Measurements from ENCODE around the gene FBN2.

FBN2 gene

GRCh38 chr5:128236334-128236733 is 301.7 kb downstream of the FBN2 start:
- H3K4me3 ChIP-seq (ENCODE audit: control insufficient read depth in 1 of 7, extremely low read depth in 1 of 7, insufficient read depth in 4 of 7, low read depth in 2 of 7, low read length in 6 of 7): no peak overlapping the region
- H3K36me3 ChIP-seq (ENCODE audit: control insufficient read depth in 4 of 4, insufficient read depth in 4 of 4, low read length in 3 of 4): no peaks in the 10 kb centered on the region
- H3K9me3 ChIP-seq (ENCODE audit: control extremely low read depth in 1 of 5, control insufficient read depth in 4 of 5, insufficient read depth in 2 of 5, low read depth in 1 of 5, low read length in 4 of 5): no peaks in the 10 kb centered on the region
- peaks cover 0 to 2% (median 0%) of the 10 kb centered on the region in 5 experiments for H3K27me3 ChIP-seq (replicated peaks in 2 of 5; ENCODE audit: control insufficient read depth in 4 of 5, insufficient read depth in 5 of 5, low read length in 4 of 5)
- 100% methylated on average over 5 of the region's 7 CpGs for WGBS (ENCODE audit: insufficient coverage)
- no peak for DNase-seq
- no peaks in the 10 kb centered on the region for H3K4me1 ChIP-seq (ENCODE audit: control extremely low read depth in 1 of 4, control insufficient read depth in 4 of 4, insufficient read depth in 4 of 4, low read length in 3 of 4)
- CTCF ChIA-PET: interaction anchor here (0.9 kb wide), 1 partner anchor 10 kb away, joined by 3 read pairs; no protein-coding TSS in a partner anchor
- no peak overlapping the region for H3K27ac ChIP-seq (ENCODE audit: insufficient read depth in 1 of 2, low read depth in 1 of 2, low read length in 2 of 2, poor library complexity in 1 of 2, severe bottlenecking in 2 of 2)
- POLR2A ChIA-PET: no interaction called here

DNA sequence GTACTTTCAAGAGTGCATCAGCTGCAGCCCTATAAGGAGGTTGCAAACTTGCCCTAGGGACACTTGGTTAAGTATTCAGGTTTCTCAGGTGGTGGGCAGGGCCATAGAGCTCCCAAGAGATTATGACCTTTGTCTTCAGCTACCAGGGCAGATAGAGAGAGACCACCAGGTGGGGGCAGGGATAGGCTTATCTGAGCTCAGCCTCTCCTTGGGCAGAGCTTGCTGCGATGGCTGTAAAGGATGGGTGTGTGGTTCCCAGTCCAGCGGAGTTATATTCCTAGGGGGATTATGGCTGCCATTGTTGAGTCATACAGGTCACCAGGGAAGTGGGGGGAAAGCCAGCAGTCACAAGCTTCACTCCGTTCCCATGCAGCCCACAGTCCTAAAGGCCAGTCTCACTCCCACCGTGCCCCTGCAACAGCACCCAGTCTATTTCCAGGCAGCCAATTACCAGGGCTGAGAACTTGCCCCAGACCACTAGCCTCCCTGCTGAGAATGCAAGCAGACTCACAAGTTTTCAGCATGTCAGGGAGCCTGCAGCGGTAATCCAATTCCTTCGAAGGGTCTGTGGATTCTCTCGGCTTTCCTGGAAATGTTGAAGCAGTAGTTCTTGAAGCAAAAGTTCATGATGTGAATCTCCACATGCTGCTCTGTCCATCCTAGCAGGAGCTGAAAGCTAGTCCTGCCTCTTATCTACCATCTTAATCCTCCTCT is 303.0 kb downstream of the FBN2 start:
- H3K9me3 ChIP-seq (ENCODE audit: control extremely low read depth in 1 of 5, control insufficient read depth in 4 of 5, insufficient read depth in 2 of 5, low read depth in 1 of 5, low read length in 4 of 5): no peaks in the 10 kb centered on the region
- CTCF ChIA-PET: no interaction called here
- DNase-seq: no peak
- H3K27me3 ChIP-seq (replicated peaks in 2 of 5; ENCODE audit: control insufficient read depth in 4 of 5, insufficient read depth in 5 of 5, low read length in 4 of 5): peaks cover 0 to 2% (median 0%) of the 10 kb centered on the region in 5 experiments
- WGBS (ENCODE audit: insufficient coverage): 100% methylated on average over 7 of the region's 7 CpGs
- no peak overlapping the region for H3K27ac ChIP-seq (ENCODE audit: insufficient read depth in 1 of 2, low read depth in 1 of 2, low read length in 2 of 2, poor library complexity in 1 of 2, severe bottlenecking in 2 of 2)
- no peak overlapping the region for H3K4me3 ChIP-seq (ENCODE audit: control insufficient read depth in 1 of 7, extremely low read depth in 1 of 7, insufficient read depth in 4 of 7, low read depth in 2 of 7, low read length in 6 of 7)
- H3K36me3 ChIP-seq (ENCODE audit: control insufficient read depth in 4 of 4, insufficient read depth in 4 of 4, low read length in 3 of 4): no peaks in the 10 kb centered on the region
- POLR2A ChIA-PET: no interaction called here
- H3K4me1 ChIP-seq (ENCODE audit: control extremely low read depth in 1 of 4, control insufficient read depth in 4 of 4, insufficient read depth in 4 of 4, low read length in 3 of 4): no peaks in the 10 kb centered on the region

GRCh38 chr5:128228521-128228920 is 309.5 kb downstream of the FBN2 start:
- no peak for DNase-seq
- POLR2A ChIA-PET: no interaction called here
- CTCF ChIA-PET: no interaction called here
- Histone ChIP-seq H3K4me1 (ENCODE audit: control extremely low read depth in 1 of 4, control insufficient read depth in 4 of 4, insufficient read depth in 4 of 4, low read length in 3 of 4) (no peaks in the 10 kb centered on the region), H3K9me3 (ENCODE audit: control extremely low read depth in 1 of 5, control insufficient read depth in 4 of 5, insufficient read depth in 2 of 5, low read depth in 1 of 5, low read length in 4 of 5) (no peaks in the 10 kb centered on the region), H3K36me3 (ENCODE audit: control insufficient read depth in 4 of 4, insufficient read depth in 4 of 4, low read length in 3 of 4) (no peaks in the 10 kb centered on the region), H3K27me3 (replicated peaks in 2 of 5; ENCODE audit: control insufficient read depth in 4 of 5, insufficient read depth in 5 of 5, low read length in 4 of 5) (no peaks in the 10 kb centered on the region), H3K4me3 (ENCODE audit: control insufficient read depth in 1 of 7, extremely low read depth in 1 of 7, insufficient read depth in 4 of 7, low read depth in 2 of 7, low read length in 6 of 7) (no peak overlapping the region), H3K27ac (ENCODE audit: insufficient read depth in 1 of 2, low read depth in 1 of 2, low read length in 2 of 2, poor library complexity in 1 of 2, severe bottlenecking in 2 of 2) (no peak overlapping the region)
- 100% methylated on average over 2 of the region's 3 CpGs for WGBS (ENCODE audit: insufficient coverage)

DNA sequence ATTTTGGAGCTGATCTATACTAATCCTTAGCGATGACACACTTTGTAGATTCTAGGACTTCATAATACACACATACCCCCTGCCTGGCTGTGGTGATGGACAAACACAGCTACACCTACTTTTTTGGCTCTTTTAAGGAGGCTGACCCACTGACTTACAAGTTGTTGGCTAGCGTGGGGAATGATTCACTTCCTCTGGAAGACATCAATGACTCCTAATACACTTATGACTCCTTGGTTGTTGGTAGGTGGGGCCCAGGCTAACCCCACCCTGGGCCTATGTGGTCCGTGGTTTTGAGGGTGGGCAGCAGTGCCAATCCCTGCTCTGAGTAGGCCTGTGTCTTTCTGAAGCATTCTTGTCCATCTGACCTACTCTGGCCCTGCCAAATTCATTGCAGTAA is 310.0 kb downstream of the FBN2 start:
- Histone ChIP-seq H3K27me3 (replicated peaks in 2 of 5; ENCODE audit: control insufficient read depth in 4 of 5, insufficient read depth in 5 of 5, low read length in 4 of 5) (no peaks in the 10 kb centered on the region), H3K4me1 (ENCODE audit: control extremely low read depth in 1 of 4, control insufficient read depth in 4 of 4, insufficient read depth in 4 of 4, low read length in 3 of 4) (no peaks in the 10 kb centered on the region), H3K36me3 (ENCODE audit: control insufficient read depth in 4 of 4, insufficient read depth in 4 of 4, low read length in 3 of 4) (no peaks in the 10 kb centered on the region), H3K9me3 (ENCODE audit: control extremely low read depth in 1 of 5, control insufficient read depth in 4 of 5, insufficient read depth in 2 of 5, low read depth in 1 of 5, low read length in 4 of 5) (no peaks in the 10 kb centered on the region), H3K4me3 (ENCODE audit: control insufficient read depth in 1 of 7, extremely low read depth in 1 of 7, insufficient read depth in 4 of 7, low read depth in 2 of 7, low read length in 6 of 7) (no peak overlapping the region), H3K27ac (ENCODE audit: insufficient read depth in 1 of 2, low read depth in 1 of 2, low read length in 2 of 2, poor library complexity in 1 of 2, severe bottlenecking in 2 of 2) (no peak overlapping the region)
- CTCF ChIA-PET: interaction anchor here (1.5 kb wide), 1 partner anchor 16 kb away, joined by 5 read pairs; no protein-coding TSS in a partner anchor
- POLR2A ChIA-PET: no interaction called here
- no peak for DNase-seq
- WGBS (ENCODE audit: insufficient coverage): 89% methylated on average over 1 of the region's 3 CpGs

DNA sequence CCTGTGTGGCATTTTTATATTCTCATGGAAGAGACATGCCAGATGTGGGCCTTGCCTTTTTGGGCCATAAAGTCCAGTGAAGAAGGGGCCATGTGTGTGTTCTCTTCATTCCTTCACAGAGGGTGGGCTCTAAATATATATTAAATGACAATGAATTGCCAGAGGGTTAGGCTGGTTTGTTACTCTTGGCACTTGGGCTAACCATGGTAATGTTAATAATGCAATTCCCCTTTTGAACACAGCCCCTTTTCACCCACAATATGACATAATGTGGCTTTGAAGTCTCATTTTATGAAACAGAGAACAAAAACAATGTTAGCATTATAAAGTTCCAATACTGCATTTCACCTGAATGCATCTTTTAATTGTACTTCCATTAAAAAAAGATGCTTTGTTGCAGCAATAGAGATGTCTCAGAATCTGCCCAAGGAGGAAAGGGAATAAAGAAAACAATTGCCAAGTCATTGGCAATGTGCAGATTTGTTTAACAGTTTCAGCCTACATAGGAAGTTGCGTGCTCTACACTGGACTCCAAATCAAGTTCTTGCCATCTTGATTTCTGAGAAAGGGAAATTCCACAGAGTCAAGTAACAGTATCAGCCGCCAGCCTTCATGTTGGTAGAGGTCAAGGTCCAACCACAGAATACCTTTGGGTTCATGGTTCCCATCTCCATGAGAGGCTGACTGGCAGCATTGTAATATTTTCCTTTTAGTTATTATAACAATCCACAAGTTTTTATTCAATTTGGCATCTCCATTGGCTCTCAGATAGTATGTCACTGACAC is 312.6 kb downstream of the FBN2 start:
- ChIA-PET CTCF (interaction anchor here (0.8 kb wide), 1 partner anchor 11 kb away, joined by 3 read pairs; no protein-coding TSS in a partner anchor), POLR2A (no interaction called here)
- no peak for DNase-seq
- Histone ChIP-seq H3K27me3 (replicated peaks in 2 of 5; ENCODE audit: control insufficient read depth in 4 of 5, insufficient read depth in 5 of 5, low read length in 4 of 5) (no peaks in the 10 kb centered on the region), H3K4me3 (ENCODE audit: control insufficient read depth in 1 of 7, extremely low read depth in 1 of 7, insufficient read depth in 4 of 7, low read depth in 2 of 7, low read length in 6 of 7) (no peak overlapping the region), H3K36me3 (ENCODE audit: control insufficient read depth in 4 of 4, insufficient read depth in 4 of 4, low read length in 3 of 4) (no peaks in the 10 kb centered on the region), H3K27ac (ENCODE audit: insufficient read depth in 1 of 2, low read depth in 1 of 2, low read length in 2 of 2, poor library complexity in 1 of 2, severe bottlenecking in 2 of 2) (no peak overlapping the region), H3K9me3 (ENCODE audit: control extremely low read depth in 1 of 5, control insufficient read depth in 4 of 5, insufficient read depth in 2 of 5, low read depth in 1 of 5, low read length in 4 of 5) (no peaks in the 10 kb centered on the region), H3K4me1 (ENCODE audit: control extremely low read depth in 1 of 4, control insufficient read depth in 4 of 4, insufficient read depth in 4 of 4, low read length in 3 of 4) (no peaks in the 10 kb centered on the region)
- WGBS (ENCODE audit: insufficient coverage): 95% methylated on average over 2 of the region's 2 CpGs

- Histone ChIP-seq H3K9me3 (ENCODE audit: control extremely low read depth in 1 of 5, control insufficient read depth in 4 of 5, insufficient read depth in 2 of 5, low read depth in 1 of 5, low read length in 4 of 5) (no peaks in the 10 kb centered on the region), H3K4me1 (ENCODE audit: control extremely low read depth in 1 of 4, control insufficient read depth in 4 of 4, insufficient read depth in 4 of 4, low read length in 3 of 4) (no peaks in the 10 kb centered on the region), H3K4me3 (ENCODE audit: control insufficient read depth in 1 of 7, extremely low read depth in 1 of 7, insufficient read depth in 4 of 7, low read depth in 2 of 7, low read length in 6 of 7) (no peak overlapping the region), H3K36me3 (ENCODE audit: control insufficient read depth in 4 of 4, insufficient read depth in 4 of 4, low read length in 3 of 4) (no peaks in the 10 kb centered on the region), H3K27me3 (replicated peaks in 2 of 5; ENCODE audit: control insufficient read depth in 4 of 5, insufficient read depth in 5 of 5, low read length in 4 of 5) (no peaks in the 10 kb centered on the region), H3K27ac (ENCODE audit: insufficient read depth in 1 of 2, low read depth in 1 of 2, low read length in 2 of 2, poor library complexity in 1 of 2, severe bottlenecking in 2 of 2) (no peak overlapping the region)
- ChIA-PET POLR2A (no interaction called here), CTCF (no interaction called here)
- no peak for DNase-seq
- no CpG with 5 or more reads among the region's 1 CpG for WGBS (ENCODE audit: insufficient coverage)
Observed at GRCh38 chr5:128224336-128224735, 313.7 kb downstream of the FBN2 start.

DNA sequence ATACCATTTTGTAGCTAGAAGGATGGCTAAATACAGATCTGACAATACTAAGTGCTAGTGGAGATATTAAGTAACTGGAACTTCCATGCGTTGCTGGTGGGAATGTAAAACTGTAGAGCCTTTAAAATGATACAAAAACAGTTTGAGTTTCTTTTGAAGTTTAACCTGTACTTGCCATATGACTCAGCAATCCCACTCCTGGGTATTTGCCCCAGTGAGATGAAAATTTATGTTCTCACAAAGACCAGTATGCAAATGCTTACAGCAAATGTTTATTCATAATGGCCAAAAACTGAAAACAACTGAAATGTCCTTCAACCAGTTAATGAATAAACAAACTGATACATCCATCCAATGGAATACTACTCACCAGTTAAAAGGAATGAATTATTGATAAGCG is 317.2 kb downstream of the FBN2 start:
- WGBS (ENCODE audit: insufficient coverage): 100% methylated on average over 1 of the region's 2 CpGs
- H3K9me3 ChIP-seq (ENCODE audit: control extremely low read depth in 1 of 5, control insufficient read depth in 4 of 5, insufficient read depth in 2 of 5, low read depth in 1 of 5, low read length in 4 of 5): no peaks in the 10 kb centered on the region
- POLR2A ChIA-PET: no interaction called here
- no peaks in the 10 kb centered on the region for H3K4me1 ChIP-seq (ENCODE audit: control extremely low read depth in 1 of 4, control insufficient read depth in 4 of 4, insufficient read depth in 4 of 4, low read length in 3 of 4)
- H3K36me3 ChIP-seq (ENCODE audit: control insufficient read depth in 4 of 4, insufficient read depth in 4 of 4, low read length in 3 of 4): no peaks in the 10 kb centered on the region
- CTCF ChIA-PET: no interaction called here
- no peak overlapping the region for H3K27ac ChIP-seq (ENCODE audit: insufficient read depth in 1 of 2, low read depth in 1 of 2, low read length in 2 of 2, poor library complexity in 1 of 2, severe bottlenecking in 2 of 2)
- H3K27me3 ChIP-seq (replicated peaks in 2 of 5; ENCODE audit: control insufficient read depth in 4 of 5, insufficient read depth in 5 of 5, low read length in 4 of 5): no peaks in the 10 kb centered on the region
- DNase-seq: no peak
- H3K4me3 ChIP-seq (ENCODE audit: control insufficient read depth in 1 of 7, extremely low read depth in 1 of 7, insufficient read depth in 4 of 7, low read depth in 2 of 7, low read length in 6 of 7): no peak overlapping the region
